Erythroblast (primary cell): Measurements from ENCODE around the gene COL5A1.
"Not testable (repeated sequence)": the region's sequence is repeated elsewhere in the genome, so short reads cannot be mapped to it uniquely, and the experiment has no call there.

ENCODE experiments used
- DNase-seq, 2 experiments: peaks; one replicate each; lab custom pipeline; 2025; lab: John Stamatoyannopoulos, UW
- GATA1 ChIP-seq: IDR thresholded peaks from 2 replicates; pipeline ENCODE4 v1.6.1; 2011; ENCODE audit warnings: low read depth, mild to moderate bottlenecking, control low read depth, low read length, moderate library complexity
- POLR2A ChIP-seq: IDR thresholded peaks from 2 replicates; pipeline ENCODE4 v1.6.1; 2011; ENCODE audit warnings: mild to moderate bottlenecking, low read length

The COL5A1 gene

GRCh38 chr9:134657666-134658377, 16.2 kb downstream of the COL5A1 start:
- DNase-seq, result no peak

GRCh38 chr9:134658378-134658955, 16.9 kb downstream of the COL5A1 start:
- TF ChIP-seq GATA1 (no peak), POLR2A (no peak)
- no peak for DNase-seq

More at GRCh38 chr9:134657666-134658377, 16.2 kb downstream of the COL5A1 start:
- TF ChIP-seq POLR2A (no peak), GATA1 (no peak)

GRCh38 chr9:134659688-134660131, 18.1 kb downstream of the COL5A1 start:
- no peak for TF ChIP-seq POLR2A
- TF ChIP-seq GATA1, result no peak
- no peak for DNase-seq

- no peak for TF ChIP-seq POLR2A
- TF ChIP-seq GATA1, result no peak
- DNase-seq, result peak; percentile 25 to 29
These were observed 18.8 kb downstream of the COL5A1 start for GRCh38 chr9:134660407-134660806.

- TF ChIP-seq POLR2A, result no peak
- no peak for TF ChIP-seq GATA1
- DNase-seq, result no peak
These were observed 19.7 kb downstream of the COL5A1 start for GRCh38 chr9:134661299-134661698.

DNA sequence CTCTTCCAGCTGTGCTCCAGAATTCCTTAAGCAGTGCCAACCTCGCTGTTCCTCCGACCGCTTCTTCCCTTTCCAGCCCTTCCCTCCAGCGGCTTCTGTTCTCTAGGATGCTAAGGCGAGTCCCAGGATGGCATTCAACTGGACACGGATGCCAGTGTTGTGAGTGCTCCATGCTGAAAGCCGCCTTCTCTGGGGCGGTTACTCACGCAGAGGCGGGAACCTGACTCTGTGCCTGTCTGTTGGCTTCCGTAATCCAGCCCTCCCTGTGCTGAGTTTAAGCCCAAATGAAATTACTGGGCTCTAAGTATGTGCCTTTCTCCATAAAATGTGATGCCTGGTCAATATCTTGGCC, 20.2 kb downstream of the COL5A1 start:
- no peak for DNase-seq
- TF ChIP-seq GATA1 (no peak), POLR2A (no peak)

- DNase-seq, result no peak
- no peak for TF ChIP-seq POLR2A
- TF ChIP-seq GATA1, result no peak
These were observed 20.7 kb downstream of the COL5A1 start for GRCh38 chr9:134662143-134662876.

- TF ChIP-seq POLR2A (no peak), GATA1 (no peak)
- no peak for DNase-seq
These were observed 21.5 kb downstream of the COL5A1 start for GRCh38 chr9:134663084-134663483.

DNA sequence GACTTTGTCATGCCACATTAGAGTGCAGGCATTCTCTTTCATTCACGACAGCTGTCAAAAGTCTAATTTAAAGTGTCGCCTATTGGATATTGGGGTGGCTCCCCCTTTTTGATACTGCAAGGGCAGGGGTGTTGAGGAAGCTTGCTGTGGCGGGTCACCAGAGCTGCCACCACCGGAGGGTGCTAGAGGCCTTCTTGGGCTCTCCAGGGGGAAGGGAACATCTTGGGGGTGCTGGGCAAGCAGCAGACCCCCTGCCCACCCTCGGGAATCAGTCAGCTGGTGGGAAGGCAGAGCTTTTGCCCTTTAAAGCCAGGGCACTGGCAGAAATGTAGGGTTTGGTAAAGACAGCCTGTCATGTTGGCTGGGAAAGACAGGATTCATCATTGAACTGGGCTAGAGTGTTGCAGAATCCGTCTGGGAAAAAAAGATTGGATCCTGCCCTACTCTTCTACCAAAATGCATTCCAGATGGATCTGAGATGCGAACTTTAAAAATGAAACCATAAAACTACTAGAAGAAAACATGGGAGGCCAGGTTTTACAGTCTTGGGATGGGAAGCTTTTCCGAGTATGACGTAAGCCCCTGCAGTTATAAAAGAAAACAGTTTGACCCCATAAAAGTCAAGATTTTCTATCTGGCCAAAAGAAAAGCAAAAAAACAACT, 22.3 kb downstream of the COL5A1 start:
- no peak for DNase-seq
- TF ChIP-seq GATA1, result no peak
- no peak for TF ChIP-seq POLR2A

- no peak for DNase-seq
- TF ChIP-seq GATA1 (no peak), POLR2A (no peak)
These were observed 22.8 kb downstream of the COL5A1 start for GRCh38 chr9:134664446-134664845.

GRCh38 chr9:134666208-134666607, 24.6 kb downstream of the COL5A1 start:
- TF ChIP-seq POLR2A (no peak), GATA1 (no peak)
- DNase-seq, result no peak

DNA sequence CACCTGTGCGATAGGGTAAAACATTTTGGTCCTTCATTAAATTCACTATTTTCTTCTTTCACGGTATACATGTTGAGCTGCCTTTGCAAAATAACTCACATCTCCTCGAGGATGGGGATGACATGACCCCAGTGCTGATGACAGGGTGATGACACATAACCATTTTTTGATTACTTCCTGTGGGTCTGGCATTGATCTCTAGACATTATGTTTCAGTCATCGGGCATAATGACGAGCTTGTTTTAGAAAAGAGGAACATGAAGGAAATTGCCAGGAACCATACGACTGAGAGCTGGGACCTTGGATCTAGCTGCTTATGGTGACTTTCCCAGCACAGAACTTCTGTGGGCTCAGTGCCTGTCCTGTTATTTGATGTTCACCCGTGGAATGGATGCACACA, 25.2 kb downstream of the COL5A1 start:
- TF ChIP-seq POLR2A (no peak), GATA1 (no peak)
- no peak for DNase-seq

- not testable (repeated sequence) for DNase-seq
These were observed 27.4 kb downstream of the COL5A1 start for GRCh38 chr9:134668977-134669376.

DNA sequence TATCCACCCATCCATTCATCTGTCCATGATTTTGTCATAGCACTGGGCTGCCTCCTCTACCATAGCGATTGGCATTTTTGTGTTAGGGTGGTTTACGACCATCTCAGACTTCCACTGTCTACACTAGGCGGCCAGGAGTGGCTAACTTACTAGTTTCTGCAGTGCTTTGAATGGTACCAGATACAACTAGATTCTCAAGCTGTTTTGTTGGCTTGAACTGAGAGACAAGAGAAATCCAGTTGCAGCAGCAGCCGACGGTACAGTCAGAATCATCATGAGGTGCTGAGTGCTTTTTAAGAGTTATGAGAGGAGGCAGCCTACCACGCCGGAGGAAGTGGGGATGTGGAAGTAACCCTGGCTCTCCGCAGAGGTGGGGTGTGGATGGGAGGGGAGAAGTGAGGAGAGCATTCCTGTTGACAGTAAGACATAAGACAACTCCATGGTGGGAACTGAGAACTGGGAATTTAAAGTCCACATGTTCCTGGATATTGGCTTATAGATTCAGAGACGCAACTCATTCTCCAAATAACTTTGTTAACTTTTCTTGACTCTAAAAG, 27.9 kb downstream of the COL5A1 start:
- DNase-seq, result no peak
- no peak for TF ChIP-seq GATA1
- no peak for TF ChIP-seq POLR2A
